Parathyroid adenoma (tissue), 2 donors: ENCODE data around the gene DUOX2.
"Not testable (repeated sequence)": the region's sequence is repeated elsewhere in the genome, so short reads cannot be mapped to it uniquely, and the experiment has no call there.

ENCODE experiments used
- H2AFZ ChIP-seq: fragments of 300-600 bp; sonication (generic); one replicate; pipeline ENCODE4 v1.7.0; 2017; ENCODE audit warnings: antibody characterized with exemption, mild to moderate bottlenecking
- H3K27ac ChIP-seq: fragments of 300-600 bp; sonication (generic); one replicate; pipeline ENCODE4 v1.7.0; 2017
- H3K27me3 ChIP-seq: fragments of 300-600 bp; sonication (generic); one replicate; pipeline ENCODE4 v1.7.0; 2017; ENCODE audit warnings: low read length; ENCODE audit not compliant: control insufficient read depth, insufficient read depth
- H3K36me3 ChIP-seq: fragments of 300-600 bp; sonication (generic); one replicate; pipeline ENCODE4 v1.7.0; 2017; ENCODE audit warnings: low read length; ENCODE audit not compliant: control insufficient read depth, insufficient read depth
- H3K4me1 ChIP-seq: fragments of 300-600 bp; sonication (generic); one replicate; pipeline ENCODE4 v1.7.0; 2017; ENCODE audit warnings: control low read depth
- H3K4me2 ChIP-seq: fragments of 300-600 bp; sonication (generic); one replicate; pipeline ENCODE4 v1.7.0; 2017; ENCODE audit warnings: low read length
- H3K4me3 ChIP-seq: fragments of 300-600 bp; sonication (generic); one replicate; pipeline ENCODE4 v1.7.0; 2017; ENCODE audit warnings: low read depth, low read length
- H3K79me2 ChIP-seq: fragments of 300-600 bp; sonication (generic); one replicate; pipeline ENCODE4 v1.7.0; 2017; ENCODE audit warnings: control low read depth
- H3K9ac ChIP-seq: fragments of 300-600 bp; sonication (generic); one replicate; pipeline ENCODE4 v1.7.0; 2017; ENCODE audit warnings: mild to moderate bottlenecking
- H3K9me3 ChIP-seq: fragments of 300-600 bp; sonication (generic); one replicate; pipeline ENCODE4 v1.7.0; 2017; ENCODE audit warnings: low read length; ENCODE audit not compliant: control insufficient read depth
- CTCF ChIP-seq: fragments of 300-600 bp; sonication (generic); IDR thresholded peaks from one replicate; pipeline ENCODE4 v1.7.0; 2017; ENCODE audit warnings: antibody characterized with exemption, mild to moderate bottlenecking
- donor health status: primary hyperparathyroidism.

DUOX2 gene

GRCh38 chr15:45137703-45138102 is 23.7 kb upstream of the DUOX2 start:
- Histone ChIP-seq H3K79me2 (no peaks in the 10 kb centered on the region), H3K9ac (no peak overlapping the region), H3K27ac (no peak overlapping the region), H3K9me3 (no peaks in the 10 kb centered on the region), H3K4me1 (no peaks in the 10 kb centered on the region), H3K27me3 (no peaks in the 10 kb centered on the region), H3K4me3 (no peak overlapping the region), H2AFZ (no peak overlapping the region), H3K4me2 (no peak overlapping the region), H3K36me3 (no peaks in the 10 kb centered on the region)
- no peak for TF ChIP-seq CTCF

- no peaks in the 10 kb centered on the region for H3K36me3 ChIP-seq
- no peak for TF ChIP-seq CTCF
- H2AFZ ChIP-seq: no peak overlapping the region
- H3K4me3 ChIP-seq: no peak overlapping the region
- no peaks in the 10 kb centered on the region for H3K79me2 ChIP-seq
- no peak overlapping the region for H3K4me2 ChIP-seq
- H3K9me3 ChIP-seq: no peaks in the 10 kb centered on the region
- H3K9ac ChIP-seq: no peak overlapping the region
- no peaks in the 10 kb centered on the region for H3K27me3 ChIP-seq
- no peak overlapping the region for H3K27ac ChIP-seq
- no peaks in the 10 kb centered on the region for H3K4me1 ChIP-seq
Measured at GRCh38 chr15:45136378-45136764, 22.4 kb upstream of the DUOX2 start.

GRCh38 chr15:45135705-45136377 is 21.9 kb upstream of the DUOX2 start:
- not testable (repeated sequence) for H3K79me2 ChIP-seq, H3K9ac ChIP-seq, H2AFZ ChIP-seq, H3K27ac ChIP-seq, H3K4me2 ChIP-seq, H3K27me3 ChIP-seq, H3K4me3 ChIP-seq, H3K36me3 ChIP-seq, H3K9me3 ChIP-seq, H3K4me1 ChIP-seq

GRCh38 chr15:45134682-45135604 is 21.0 kb upstream of the DUOX2 start:
- Histone ChIP-seq H3K9ac (no peak overlapping the region), H3K79me2 (no peaks in the 10 kb centered on the region), H3K9me3 (no peaks in the 10 kb centered on the region), H3K27me3 (no peaks in the 10 kb centered on the region), H3K4me3 (no peak overlapping the region), H3K36me3 (no peaks in the 10 kb centered on the region), H3K27ac (no peak overlapping the region), H3K4me2 (peak overlapping the region; percentile 38), H3K4me1 (no peaks in the 10 kb centered on the region), H2AFZ (peak overlapping the region; percentile 64)
- TF ChIP-seq CTCF: peak; percentile 27

- no peak overlapping the region for H3K9ac ChIP-seq
- H3K27ac ChIP-seq: no peak overlapping the region
- no peaks in the 10 kb centered on the region for H3K4me1 ChIP-seq
- no peak overlapping the region for H2AFZ ChIP-seq
- H3K4me2 ChIP-seq: no peak overlapping the region
- no peaks in the 10 kb centered on the region for H3K9me3 ChIP-seq
- H3K4me3 ChIP-seq: no peak overlapping the region
- TF ChIP-seq CTCF: no peak
- H3K36me3 ChIP-seq: no peaks in the 10 kb centered on the region
- no peaks in the 10 kb centered on the region for H3K79me2 ChIP-seq
- no peaks in the 10 kb centered on the region for H3K27me3 ChIP-seq
Measured at GRCh38 chr15:45134046-45134445, 20.1 kb upstream of the DUOX2 start.
